M059J (cell line): ENCODE data around the gene TRMT61A. TPM values are rescaled to one million over a fixed set of nuclear protein-coding genes. Genes with fewer than 3 reads are reported as not detected.

Experiments
- DNase-seq: peaks from one replicate; pipeline ENCODE4 v3.0.0-alpha.2; 2012; ENCODE audit warnings: low read depth
- total RNA-seq: library from RNA; depleted of rRNA; stranded (reverse); fragments of >200 nt; shearing (Covaris generic); gene quantifications from 2 replicates; pipeline ENCODE4 v1.2.3, GENCODE V29; 2014

Gene TRMT61A
- total RNA-seq, 1 experiment from 2014 or later, result 8.1 TPM

DNA sequence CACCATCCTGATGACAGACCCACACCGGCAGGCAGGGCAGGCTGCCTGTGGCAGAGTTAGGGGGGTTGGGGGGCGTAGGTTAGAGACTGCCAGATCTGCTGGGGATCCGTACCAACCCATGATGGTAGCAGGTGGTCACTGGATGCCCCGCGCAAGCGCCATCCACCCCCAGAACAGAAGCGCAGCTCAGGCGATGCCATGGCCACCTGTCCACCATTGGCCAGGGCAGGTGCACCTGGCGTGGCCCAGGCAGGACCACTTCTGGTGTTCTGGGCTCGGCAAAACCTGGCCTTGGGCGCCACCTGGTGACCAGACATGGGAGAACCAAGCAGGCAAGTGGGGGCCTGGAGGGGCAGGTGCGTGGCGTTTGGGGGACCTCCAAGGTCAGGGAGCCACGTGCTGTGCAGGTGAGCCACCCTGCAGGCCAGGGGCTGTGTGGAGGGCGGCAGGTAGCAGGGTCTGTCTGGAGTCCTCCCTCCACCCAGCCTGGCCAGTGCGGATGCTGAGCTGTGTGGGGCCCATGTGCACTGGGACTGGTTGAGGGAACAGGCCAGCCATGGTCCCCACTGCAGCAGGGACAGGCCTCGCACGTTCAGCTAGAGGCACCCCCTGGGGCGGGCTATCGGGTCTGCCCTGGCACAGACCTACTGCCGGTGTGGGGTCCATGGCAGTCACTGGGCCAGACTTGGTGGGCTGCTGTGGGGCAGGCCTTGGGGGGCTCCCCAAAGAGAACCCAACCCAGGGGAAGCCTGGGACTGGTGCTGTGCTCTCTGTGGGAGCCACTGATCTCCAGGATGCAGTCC lies 17.9 kb downstream of the TRMT61A start:
- no peak for DNase-seq

DNA sequence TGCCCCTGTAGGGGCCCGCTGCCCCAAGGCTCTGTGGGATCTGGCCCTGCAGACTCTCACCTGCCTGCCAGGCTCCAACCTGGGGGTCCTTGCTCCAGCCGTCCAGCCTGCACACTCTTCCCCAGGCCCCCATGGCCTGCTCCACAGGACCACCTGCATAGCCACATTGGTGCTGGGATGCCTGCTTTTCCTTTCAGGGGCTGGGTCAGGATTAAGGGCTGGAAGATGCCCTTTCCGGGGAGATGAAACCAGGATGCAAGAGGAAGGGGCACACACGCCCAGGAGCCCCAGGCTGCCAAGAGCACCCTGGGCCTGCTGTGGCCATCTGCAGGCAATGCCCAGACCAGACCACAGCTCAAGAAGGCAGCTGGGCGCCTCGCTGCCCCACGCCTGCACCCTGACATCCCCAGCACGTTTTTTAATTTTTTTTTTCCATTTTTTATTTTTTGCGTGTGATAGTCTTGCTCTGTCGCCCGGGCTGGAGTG lies 18.5 kb downstream of the TRMT61A start:
- DNase-seq, result no peak

DNA sequence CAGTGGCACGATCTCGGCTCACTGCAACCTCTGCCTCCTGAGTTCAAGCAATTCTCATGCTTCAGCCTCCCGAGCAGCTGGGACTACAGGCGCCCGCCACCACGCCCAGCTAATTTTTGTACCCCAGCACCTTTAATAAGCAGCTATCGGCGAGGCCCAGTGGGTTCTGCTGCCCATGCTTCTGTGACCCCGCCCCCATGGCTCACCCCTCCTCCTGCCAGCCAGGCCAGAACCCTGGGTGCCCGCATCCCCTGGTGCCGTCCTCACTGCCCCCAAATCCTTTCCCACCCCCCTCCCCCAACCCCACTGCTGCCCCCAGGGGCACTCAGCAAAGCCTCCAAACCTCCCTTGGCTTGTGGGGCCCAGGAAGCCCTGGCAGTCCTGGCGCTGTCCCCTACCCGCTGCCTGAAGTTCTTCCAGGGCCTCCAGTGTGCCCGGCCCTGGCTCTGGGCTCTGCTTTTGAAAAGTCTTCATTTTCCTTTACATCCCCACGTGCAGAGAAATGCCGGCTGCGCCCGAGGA lies 19.0 kb downstream of the TRMT61A start:
- no peak for DNase-seq

DNA sequence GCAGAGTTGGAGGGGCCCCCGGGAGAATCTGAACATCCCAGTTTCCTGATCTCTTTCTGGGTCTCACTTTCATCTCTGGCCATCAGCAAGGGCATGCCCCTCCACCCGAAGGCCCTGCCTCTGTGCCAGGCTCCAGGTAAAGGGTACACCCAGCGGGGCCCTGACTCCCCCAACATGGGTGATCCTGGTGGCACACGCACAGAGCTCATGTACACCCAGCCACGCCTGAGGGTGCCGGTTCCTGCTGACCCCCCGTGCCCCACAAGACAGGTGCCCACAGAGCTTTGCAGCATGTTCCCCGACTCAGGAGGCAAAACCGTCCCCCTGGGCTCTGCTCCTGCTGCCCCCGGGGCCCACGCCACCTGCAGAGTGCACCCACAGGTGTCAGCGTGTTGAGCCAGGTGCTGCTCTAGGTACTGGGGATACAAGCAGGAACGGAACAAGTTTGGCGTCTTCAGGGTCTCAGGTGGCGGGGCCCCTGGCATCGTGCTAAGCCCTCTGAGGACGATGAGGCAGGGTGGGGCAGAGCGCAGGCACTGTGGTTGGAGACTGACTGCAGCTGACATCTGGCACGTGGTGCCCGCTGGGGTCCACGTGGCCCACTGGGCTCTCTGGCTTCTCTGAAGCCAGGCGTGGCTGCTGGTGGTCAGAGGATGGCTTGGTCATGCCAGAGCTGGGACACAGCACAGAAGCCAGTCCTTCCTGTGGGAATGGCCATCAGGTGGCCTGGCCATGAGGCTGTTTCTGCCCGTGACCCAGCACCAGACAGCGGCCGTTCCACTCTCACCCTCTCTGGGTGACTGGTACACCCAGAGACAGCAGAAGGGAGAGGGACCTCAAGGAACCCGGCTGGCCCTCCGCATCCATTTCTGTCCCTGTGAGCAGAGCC lies 19.7 kb downstream of the TRMT61A start:
- DNase-seq, result no peak

DNA sequence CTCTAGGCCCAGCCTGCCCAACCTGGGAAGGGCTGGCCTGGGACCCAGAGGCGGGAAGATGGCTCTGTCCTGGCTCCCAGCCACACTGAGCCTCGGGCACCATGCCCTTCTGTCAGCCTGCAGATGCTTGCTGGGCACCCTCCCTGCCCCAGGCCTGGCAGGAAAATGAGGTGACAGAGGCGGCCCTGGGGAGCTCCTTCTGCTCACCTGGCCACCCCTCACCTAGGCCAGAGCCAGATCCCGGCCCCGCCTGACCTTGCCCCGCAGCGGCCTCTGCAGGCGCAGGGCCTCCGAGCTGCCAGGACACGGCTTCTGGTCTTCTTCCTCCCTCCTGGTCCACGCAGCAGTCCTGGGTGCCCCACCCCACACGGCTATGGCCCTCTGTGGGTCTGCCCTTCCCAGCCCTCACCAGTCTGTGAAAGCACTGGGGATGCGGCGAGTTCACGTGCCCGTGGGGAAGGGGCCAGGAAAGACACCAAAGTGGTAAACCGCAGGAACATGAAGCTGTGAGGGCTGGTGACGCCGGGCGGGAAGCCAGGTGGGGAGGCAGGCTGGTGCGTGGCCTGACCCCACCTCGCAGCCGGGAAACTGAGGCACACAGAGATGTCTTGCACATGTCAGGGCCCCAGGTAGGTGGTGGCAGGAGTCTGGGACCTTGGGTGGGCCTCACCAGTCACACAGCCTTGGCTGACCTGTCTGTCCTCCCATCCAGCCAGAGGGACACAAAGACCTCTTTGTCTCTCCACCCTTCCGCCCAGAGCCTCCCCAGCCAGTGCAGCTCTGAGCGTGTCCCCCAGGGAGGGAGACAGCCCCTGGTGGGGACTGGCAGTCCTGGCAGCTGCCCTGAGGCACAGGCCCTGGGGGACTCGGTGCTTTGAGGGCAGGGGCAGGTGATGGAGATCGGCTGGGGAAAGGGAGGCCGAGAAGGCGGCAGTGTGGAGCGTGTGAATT lies 20.6 kb downstream of the TRMT61A start:
- no peak for DNase-seq

DNA sequence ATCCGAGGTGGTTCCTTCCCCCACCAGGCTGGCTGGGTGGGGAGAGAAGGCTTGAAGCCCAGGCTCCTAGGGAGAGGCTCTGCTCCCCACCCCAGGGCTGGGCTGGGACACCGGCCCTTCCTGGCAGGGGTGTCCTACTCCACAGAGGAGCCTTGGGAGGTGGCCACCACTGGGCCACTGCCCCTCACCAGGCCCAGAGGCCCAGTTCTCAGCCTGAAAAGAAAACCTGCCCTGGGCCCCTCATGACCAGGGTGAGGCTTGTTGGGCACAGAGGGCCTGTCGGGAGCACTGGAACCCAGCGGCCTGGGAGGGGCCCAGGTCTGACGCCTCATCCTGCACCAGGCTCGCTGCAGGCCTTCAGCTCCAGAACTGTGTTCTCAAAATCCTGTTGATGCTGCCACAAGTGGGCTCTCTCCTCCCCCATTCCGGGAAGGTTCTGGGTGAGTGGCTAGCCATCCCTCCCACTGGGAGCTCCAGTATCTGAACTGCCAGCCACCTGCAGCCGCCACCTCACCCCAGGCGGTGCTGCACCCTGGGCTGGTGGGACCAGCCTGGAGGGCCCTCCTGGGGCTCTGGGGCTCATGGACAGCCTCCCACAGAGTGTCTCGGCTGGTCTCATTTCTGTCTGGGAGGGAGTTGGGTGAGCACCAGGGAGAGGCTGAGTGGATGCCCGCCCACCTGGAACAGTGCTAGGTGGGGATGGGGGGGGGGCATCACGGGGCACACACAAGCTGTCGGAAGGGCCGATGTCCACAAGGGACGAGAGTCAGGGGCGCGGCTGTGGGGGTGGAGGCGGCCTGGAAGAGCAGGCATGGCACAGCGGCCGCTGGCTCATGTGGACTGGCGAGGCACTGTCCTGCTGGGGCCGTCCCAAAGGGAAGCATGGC lies 21.7 kb downstream of the TRMT61A start:
- no peak for DNase-seq

DNA sequence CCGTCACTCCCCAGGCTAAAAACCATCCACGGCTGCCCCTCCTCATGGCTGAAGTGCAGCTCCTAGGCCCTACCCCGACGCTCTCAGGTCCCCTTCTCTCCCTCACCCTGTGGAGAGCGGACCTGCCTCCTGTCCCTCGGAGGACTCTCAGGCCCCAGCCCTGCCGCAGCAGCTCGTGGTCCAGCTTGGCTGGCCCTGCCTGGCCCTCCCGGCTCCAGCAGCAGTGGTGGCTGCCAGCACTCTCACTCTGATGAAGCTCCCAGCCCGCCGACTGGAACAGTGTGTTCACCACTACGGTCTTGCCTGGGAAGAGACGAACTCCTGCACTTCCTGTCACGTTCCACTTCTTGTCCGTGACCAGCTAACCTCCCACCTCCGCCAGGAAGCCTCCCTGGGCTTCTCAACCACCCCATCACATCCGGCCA lies 22.4 kb downstream of the TRMT61A start:
- no peak for DNase-seq

DNA sequence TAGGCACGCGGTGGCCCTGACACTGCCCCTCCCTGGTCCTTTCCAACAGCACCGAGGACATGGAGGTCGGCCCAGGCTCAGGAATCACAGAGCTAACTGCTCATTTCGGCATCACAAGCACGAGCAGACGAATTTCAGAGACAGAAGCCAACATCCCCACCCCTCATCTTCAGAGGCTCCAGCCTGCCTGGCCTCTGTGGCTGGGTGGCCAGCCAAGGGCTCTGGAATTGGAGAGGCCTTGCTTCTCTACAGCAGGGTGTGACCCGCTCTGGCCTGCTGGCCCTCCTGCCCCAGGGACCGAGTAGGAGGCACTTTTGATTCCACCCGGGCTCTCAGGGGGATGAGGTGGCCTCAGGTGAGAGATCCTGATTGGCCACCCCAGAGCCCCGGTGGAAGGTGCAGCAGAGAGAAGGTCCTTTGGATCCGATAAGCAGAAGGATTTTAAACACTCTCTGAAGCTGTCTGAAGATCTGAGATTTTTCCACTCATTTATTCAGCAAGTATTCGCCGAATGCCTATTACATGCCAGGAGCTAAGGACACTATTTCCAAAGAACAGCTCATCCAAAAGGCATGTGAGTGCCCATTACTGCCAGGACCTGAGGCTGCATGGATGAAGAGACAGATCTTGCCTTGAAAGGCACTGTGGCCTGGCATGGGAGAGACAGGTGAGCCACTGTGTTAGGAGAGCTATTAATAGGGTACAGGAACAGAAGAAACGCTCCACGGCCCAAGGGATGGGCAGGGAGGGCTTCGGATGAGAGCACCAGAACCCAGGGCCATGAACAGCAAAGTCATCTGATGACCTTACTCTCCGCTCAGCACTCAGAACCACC lies 23.2 kb downstream of the TRMT61A start:
- peak; percentile 87 for DNase-seq

DNA sequence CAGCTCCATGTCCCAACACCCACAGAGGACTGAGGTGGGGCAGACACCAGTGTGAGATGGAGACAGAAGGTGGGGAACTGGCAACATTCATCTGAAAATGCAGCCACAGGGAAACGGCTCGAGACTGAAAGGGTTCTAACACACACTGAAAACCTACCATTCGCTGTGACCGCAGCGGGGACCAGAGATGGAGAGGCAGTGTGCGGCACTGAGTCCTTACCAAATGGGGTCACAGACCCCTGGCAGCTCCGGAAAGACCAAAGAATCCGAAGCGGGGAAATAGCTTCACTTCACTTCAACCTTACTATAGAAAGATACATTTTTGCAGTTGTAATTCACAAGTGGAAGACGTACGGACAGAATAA lies 23.8 kb downstream of the TRMT61A start:
- DNase-seq, result no peak

DNA sequence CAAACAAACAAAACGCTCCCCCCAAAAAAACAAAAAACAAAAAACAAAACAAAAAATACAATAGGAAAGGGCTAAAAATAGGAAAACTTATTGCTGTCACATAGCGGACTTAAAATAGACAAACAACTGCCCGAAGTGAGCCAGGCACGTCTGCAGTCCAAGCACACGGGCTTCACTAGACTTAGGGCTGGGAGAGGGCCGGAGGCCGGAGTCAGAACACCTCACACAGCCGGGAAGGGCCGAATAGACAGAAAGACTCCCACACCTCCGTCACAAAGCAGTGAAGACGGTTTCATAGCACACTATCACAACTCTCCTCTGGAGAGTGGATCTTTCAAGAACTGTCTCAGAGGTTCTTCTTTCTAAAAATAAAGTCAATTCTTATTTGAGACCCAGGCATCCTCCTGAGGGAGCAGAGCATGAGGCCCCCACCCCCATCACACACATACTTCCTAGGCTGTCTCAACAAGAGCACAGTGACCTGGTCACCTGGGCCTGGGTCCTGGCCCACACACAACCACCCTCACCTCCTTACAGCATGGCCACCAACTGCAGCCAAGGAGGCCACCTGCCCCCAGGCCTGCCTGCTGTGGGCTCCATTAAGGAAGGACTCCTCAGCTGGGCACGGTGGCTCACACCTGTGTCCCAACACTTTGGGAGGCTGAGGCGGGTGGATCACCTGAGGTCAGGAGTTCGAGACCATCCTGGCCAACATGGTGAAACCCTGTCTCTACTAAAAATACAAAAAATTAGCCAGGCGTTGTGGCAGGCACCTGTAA lies 26.8 kb downstream of the TRMT61A start:
- no peak for DNase-seq

DNA sequence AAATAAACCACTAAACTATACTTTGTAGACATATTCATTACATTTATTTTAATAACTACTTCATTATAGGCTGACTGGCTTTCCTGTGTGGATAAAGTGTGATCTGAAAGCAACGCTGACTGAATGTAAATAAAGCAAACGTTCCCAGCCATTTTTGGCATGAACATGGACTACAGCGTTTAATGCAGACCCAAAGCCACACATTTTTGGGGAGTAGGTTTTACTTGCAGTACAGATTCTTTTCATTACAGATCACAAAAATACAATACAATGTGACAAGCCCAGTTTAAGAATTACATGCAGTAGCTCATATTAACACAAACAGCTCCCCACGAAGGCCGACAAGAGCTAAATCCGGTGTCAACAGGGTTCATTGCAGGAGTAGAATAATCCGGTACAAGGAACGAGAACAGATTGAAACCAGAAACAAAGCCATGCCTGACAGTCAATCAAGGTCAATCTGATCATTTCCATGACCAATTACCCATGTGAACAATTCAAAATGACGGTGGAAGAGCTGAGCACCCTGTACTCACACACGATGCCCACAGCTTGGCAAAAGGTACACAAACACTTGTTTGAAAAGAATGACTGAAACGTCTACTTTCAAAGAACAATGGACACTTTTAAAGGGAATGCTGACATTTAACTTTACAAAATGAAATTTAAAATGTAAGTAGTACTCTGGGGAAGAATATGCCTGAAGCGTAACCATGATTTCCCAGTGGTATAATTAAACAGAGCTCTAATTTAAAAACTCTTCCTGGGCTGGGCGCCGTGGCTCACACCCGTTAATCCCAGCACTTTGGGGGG lies 28.2 kb downstream of the TRMT61A start:
- DNase-seq, result no peak

DNA sequence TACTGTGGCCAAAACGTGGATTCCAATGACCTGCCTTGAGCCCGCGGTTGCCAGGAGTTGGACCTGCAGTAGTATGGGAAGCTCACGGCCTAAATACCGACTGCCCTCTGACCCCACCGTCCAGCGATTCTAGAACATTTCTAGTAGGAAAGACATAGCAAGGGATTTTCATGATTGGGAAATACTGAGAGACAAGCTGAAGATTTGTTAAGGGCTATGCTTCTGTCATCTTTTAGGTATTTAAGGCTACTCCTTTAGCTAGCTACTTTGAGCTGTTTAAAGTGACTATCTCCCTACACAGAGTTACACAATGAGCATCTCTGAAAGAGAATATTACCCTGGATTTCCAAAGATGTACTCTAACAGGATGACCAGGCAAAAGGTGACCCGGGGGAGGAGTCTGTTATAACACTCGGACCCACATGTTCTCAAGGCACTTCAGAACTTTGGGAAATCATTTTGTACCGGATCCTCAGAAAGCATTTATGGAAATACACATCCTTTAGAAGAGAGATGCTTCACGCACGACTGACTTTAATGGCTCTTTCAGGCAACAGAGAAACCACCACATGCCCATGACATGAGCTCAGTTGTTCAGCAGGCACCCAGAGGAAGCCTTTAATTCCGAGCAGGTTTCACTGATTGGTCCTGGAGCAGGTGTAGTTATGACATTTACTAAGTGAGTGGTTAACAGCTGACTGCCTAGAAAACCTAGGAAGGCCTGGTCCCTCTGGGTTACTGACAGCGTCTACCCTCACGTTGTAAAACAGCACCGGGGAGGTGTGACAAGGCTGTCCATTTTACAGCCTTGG lies 29.3 kb downstream of the TRMT61A start:
- DNase-seq, result peak; percentile 91

DNA sequence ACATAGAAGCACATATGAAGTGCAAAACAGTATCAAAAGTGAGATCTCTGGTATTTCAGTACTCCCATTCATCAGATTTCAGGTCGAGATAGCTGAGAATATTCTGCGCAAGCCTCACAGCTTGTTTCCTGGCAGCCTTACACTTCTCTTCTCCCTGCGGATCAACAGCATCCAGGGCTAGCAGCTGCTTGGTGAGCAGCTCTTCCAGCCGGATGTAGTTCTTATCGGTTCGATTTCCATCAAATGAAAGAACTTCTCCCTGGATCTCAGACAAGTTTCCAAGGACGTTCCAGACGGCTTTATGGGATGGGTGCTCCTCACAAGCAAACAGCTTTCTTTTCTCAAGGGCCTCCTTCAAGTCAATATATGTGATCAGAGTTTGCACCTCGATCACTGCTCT lies 30.8 kb downstream of the TRMT61A start:
- DNase-seq, result no peak

DNA sequence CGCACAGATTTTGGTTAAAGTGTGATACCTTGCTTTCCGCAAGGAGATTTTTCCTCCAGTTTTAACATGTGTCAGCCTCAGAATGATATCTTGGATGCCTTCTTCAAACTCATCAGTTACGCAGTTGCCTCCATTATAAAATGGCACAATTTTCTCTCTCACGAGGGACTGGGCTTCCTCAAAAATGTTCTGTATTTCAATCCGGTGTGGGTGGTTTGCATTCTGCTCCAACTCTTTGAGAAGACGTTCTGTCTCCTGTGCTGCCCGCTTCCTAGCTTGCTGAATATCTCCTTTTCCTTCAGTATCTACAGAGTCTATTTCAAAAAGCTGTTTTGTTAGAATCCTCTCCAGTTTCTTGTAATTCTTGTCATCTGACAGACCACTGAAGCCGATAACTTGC lies 31.7 kb downstream of the TRMT61A start:
- DNase-seq, result no peak

DNA sequence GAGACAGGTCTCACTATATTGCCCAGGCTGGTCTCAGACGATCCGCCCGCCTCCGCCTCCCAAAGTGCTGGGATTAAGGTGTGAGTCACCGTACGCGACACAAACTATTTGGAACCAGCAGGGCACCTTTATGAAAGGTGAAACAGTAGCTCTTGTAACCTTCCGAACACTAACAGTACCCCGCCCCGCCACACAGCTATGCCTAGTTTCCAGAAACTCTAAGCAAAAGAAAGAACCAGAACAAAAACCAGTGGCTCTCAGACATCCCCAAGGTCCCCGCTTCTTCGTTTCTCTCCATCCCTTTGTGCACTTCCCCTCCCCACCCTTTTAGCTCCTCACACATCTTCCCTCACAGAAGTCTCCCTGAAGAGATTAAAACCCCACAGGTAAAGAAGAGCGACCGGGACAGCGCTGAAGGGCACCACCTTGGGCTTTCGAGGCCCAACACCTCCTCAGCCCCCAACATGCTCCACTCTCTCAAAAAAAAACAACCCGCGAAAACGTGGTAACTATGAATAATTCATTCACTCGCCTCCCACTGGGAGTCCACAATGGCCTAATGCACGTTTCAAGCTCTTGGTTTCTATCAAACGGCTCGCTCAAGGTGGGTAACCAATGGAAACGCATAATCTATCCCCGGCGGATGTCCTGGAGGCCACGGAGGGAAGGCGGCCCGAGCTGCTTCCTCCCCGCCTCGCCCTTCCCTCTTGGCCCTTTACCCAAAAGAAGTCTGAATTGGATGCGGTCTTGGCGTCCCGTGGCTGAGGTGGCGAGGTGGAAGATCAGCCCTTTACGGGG lies 32.6 kb downstream of the TRMT61A start:
- DNase-seq, result peak; percentile 46

DNA sequence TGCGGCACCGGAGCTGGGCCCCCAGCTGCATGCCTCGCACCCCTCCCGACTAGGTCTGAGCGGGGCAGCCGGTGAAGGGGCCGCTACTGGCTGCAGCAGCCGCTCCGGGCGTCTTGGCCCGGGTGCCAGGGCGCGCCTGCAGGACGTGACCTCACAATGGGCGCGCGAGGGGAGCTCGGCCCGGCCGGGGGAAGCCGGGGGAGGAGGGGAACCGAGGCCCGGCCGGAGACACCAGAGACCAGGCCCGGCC lies 33.1 kb downstream of the TRMT61A start:
- DNase-seq, result peak; percentile 33
